GM12873 (cell line): ENCODE results near the gene ICAM5.

Experiments
- CTCF ChIP-seq: IDR thresholded peaks from 2 replicates; pipeline ENCODE4 v1.5.1; 2012; ENCODE audit warnings: low read depth, mild to moderate bottlenecking, moderate library complexity, low read length, control low read depth; ENCODE audit not compliant: insufficient read depth; ENCODE audit errors: missing control alignments

ICAM5 gene

DNA sequence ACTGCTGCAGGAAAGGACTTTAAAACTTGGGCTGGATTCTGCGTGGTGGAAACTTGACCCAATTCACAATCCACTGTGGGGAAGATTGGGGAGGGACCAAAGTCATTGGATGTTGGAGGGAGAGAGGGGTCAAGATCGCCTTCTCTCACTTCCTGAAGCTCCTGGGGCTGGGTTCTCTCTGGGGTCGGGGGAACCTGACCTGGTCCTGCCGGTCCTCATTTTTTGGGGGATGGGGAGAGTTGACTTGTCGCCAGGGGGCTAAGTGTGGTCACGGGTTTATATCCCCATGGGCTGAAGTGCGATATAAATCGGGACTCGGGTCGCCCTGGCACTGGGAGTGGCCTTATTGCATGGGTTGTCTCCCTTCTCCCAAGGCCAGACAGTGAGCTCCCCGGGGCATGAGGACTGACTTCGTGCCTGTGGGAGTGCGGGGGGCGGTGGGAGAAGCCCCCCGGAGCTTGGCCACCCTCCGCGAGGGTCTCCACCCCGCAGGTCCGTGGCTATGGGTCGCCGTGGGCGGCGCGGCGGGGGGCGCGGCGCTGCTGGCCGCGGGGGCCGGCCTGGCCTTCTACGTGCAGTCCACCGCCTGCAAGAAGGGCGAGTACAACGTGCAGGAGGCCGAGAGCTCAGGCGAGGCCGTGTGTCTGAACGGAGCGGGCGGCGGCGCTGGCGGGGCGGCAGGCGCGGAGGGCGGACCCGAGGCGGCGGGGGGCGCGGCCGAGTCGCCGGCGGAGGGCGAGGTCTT, 6.3 kb downstream of the ICAM5 start:
- TF ChIP-seq CTCF = no peak

GRCh38 chr19:10299545-10300458, 10.1 kb downstream of the ICAM5 start:
- TF ChIP-seq CTCF = no peak

DNA sequence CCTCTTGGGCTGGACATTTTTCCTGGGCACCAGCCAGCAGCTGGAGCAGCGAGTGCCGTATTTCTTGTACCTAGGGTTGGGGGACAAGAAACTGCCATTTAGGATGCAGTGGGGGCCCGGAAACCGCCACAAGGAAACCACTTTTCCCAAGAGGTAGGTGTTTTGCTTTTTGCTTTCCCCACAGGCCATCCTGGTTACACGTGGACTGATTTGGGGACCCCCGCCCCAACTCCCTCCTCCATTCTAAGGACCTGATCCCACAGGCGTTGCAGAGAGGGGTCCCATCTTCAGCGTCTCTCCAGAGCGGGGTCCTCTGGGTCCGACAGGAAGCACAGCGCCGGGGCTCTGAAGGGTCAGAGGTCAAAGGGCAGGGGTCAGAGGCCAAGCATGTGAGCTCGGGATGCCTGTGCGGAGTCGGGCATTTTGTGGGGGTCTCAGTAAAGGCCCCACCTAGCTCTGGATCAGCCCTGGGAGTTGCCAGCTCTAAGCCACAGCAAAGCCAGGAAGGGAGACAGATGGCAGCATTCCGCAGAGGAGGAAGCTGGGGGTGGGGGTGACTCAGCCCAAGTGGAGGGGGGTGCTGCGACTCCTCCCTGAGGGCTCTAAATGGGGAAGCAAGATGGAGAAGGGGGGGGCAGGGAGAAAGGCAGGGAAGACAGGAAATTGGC, 15.5 kb downstream of the ICAM5 start:
- TF ChIP-seq CTCF = no peak

DNA sequence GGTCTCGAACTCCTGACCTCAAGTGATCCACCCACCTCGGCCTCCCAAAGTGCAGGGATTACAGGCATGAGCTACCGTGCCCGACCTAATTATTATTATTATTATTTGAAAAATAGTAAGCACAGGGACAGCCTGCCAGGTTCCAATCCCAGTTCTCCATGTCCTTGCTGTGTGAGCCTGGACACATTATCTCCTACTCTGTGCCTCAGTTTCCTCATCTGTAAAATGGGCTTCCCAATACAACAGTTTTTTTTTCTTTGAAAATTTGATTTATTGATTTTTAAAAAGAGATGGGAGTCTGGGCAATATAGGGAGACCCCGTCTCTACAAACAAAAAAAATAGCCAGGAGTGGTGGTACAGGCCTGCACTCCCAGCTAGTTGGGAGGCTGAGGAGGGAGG, 16.6 kb downstream of the ICAM5 start:
- no peak for TF ChIP-seq CTCF

DNA sequence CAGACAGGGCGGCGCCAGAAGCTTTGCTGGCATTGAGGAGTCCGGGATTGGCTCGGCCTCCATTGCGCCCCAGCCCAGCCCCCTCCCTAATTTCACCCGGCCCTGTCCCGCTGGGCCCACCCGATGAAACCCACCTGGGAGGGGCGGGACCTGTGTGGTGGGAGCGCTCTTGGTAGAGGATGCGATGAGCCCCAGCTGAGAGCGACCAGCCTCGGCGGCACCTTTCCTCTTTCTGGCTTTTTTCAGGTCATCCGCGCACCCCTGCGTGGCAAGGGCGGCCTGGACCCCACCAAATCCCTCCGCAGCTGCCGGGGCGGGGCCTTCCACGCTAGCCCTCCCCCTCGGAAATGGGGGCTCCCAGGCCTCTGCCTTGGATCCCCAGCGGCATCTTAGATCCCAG, 19.7 kb downstream of the ICAM5 start, which contains the start of gene ZGLP1:
Gene ZGLP1 (minus strand): TSS at position 393 of the 400 bp plus-strand sequence.
- TF ChIP-seq CTCF = no peak

DNA sequence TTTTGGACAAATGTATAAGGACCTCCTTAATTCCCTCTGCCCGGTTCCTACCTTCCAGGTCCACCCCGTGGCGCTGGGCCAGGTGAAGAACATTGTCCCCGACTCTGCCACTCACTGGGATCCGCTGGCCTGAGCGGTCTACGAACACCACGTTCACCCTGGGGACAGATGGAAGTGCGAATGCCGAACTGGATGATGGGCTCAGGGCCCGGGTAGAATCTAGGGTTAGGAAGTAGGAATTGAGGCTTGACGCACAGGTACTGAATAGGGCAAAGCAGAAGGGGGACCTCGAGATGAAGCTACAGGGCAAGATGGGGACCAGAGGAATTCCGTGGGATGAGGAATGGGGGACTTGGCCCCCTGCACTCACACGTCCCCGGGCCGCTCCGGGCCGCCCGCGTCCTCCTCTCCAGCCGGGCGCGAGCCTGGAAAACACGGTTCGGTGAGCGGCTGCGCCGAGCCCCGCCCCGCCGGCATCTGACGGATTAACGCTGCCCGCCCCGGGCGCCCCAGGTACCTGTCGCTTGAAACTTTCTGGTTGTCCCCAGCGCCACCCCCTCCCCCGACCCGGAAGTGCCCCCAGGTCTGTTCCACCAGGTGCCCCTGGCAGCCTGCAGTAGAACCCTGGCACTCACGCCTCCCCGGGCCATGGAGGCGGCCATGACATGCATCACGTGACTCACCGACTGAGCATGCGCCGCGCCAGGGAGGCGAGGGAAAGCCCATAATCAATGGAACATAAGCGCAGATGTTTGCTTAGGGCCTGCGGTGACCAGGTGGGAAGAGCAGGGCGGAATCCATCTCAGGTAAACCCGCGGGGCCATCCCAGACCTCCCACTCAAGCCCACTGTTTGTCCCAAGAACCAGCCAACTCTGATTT, 25.8 kb downstream of the ICAM5 start, which contains the start of gene FDX2:
Gene FDX2 (minus strand): TSS at position 681 of the 880 bp plus-strand sequence. CDS start 19 bp downstream, at position 662.
- TF ChIP-seq CTCF = no peak
